NCI-H526 treated with DMSO at 0.1 percent for 48 hours (cell line): ENCODE measurements around the gene ST3GAL6.
A peak's percentile ranks its signal among the peaks of the same experiment; 100 is the strongest.

Source experiments
- DNase-seq: peaks from one replicate; lab custom pipeline; 2025; lab: John Stamatoyannopoulos, UW

The ST3GAL6 gene

GRCh38 chr3:98763076-98763475, at the start of gene ST3GAL6:
Gene ST3GAL6 (plus strand): TSS chr3:98763340. CDS start chr3:98768441, 5,101 bp downstream.
- DNase-seq, result no peak

- DNase-seq, result no peak
Measured at GRCh38 chr3:98713984-98714383, 49.2 kb upstream of the ST3GAL6 start.

- no peak for DNase-seq
Measured at GRCh38 chr3:98717584-98717983, 45.6 kb upstream of the ST3GAL6 start.

- DNase-seq, result no peak
Measured at GRCh38 chr3:98718730-98719129, 44.4 kb upstream of the ST3GAL6 start.

- DNase-seq, result no peak
Measured at GRCh38 chr3:98721776-98722175, 41.4 kb upstream of the ST3GAL6 start.

- no peak for DNase-seq
Measured at GRCh38 chr3:98722389-98722788, 40.8 kb upstream of the ST3GAL6 start.

- no peak for DNase-seq
Measured at GRCh38 chr3:98725352-98725751, 37.8 kb upstream of the ST3GAL6 start.

- no peak for DNase-seq
Measured at GRCh38 chr3:98726084-98726483, 37.1 kb upstream of the ST3GAL6 start.

GRCh38 chr3:98727638-98728037, 35.5 kb upstream of the ST3GAL6 start:
- no peak for DNase-seq

- DNase-seq, result no peak
Measured at GRCh38 chr3:98728672-98729071, 34.5 kb upstream of the ST3GAL6 start.

GRCh38 chr3:98730338-98730737, 32.8 kb upstream of the ST3GAL6 start:
- no peak for DNase-seq

GRCh38 chr3:98730886-98731537, 32.1 kb upstream of the ST3GAL6 start:
- no peak for DNase-seq

- no peak for DNase-seq
Measured at GRCh38 chr3:98731720-98732285, 31.3 kb upstream of the ST3GAL6 start.

GRCh38 chr3:98732286-98733052, 30.7 kb upstream of the ST3GAL6 start:
- DNase-seq, result peak; percentile 66

- DNase-seq, result peak; percentile 15
Measured at GRCh38 chr3:98733053-98733811, 29.9 kb upstream of the ST3GAL6 start.

- peak; percentile 12 for DNase-seq
Measured at GRCh38 chr3:98733812-98734281, 29.3 kb upstream of the ST3GAL6 start.

GRCh38 chr3:98734306-98734705, 28.8 kb upstream of the ST3GAL6 start:
- no peak for DNase-seq

- DNase-seq, result no peak
Measured at GRCh38 chr3:98734735-98735134, 28.4 kb upstream of the ST3GAL6 start.

GRCh38 chr3:98735296-98735695, 27.8 kb upstream of the ST3GAL6 start:
- DNase-seq, result no peak

GRCh38 chr3:98735761-98736269, 27.3 kb upstream of the ST3GAL6 start:
- DNase-seq, result no peak

- DNase-seq, result no peak
Measured at GRCh38 chr3:98737301-98737700, 25.8 kb upstream of the ST3GAL6 start.

- DNase-seq, result no peak
Measured at GRCh38 chr3:98739266-98739665, 23.9 kb upstream of the ST3GAL6 start.
